A673 (cell line): ENCODE data around the gene PRKG1.

Source experiments
- EZH2 ChIP-seq: fragments of 200-600 bp; sonication (generic); IDR thresholded peaks from 2 replicates; pipeline ENCODE4 v1.6.1; 2017; ENCODE audit warnings: borderline replicate concordance, low read depth, mild to moderate bottlenecking, mixed read lengths, antibody characterized with exemption, low read length; ENCODE audit not compliant: poor library complexity, severe bottlenecking
- TF ChIP-seq, protein P1 (sequence below): fragments of 300-800, 200-600 bp; sonication (generic); conservative IDR thresholded peaks from 2 replicates; pipeline ENCODE4 v1.5.1; 2017; ENCODE audit warnings: low read depth, mild to moderate bottlenecking, antibody characterized with exemption, low read length, moderate library complexity, mixed read lengths

GRCh38 chr10:51469686-51470085 lies 395.4 kb downstream of the PRKG1 start:
- TF ChIP-seq, protein P1, sequence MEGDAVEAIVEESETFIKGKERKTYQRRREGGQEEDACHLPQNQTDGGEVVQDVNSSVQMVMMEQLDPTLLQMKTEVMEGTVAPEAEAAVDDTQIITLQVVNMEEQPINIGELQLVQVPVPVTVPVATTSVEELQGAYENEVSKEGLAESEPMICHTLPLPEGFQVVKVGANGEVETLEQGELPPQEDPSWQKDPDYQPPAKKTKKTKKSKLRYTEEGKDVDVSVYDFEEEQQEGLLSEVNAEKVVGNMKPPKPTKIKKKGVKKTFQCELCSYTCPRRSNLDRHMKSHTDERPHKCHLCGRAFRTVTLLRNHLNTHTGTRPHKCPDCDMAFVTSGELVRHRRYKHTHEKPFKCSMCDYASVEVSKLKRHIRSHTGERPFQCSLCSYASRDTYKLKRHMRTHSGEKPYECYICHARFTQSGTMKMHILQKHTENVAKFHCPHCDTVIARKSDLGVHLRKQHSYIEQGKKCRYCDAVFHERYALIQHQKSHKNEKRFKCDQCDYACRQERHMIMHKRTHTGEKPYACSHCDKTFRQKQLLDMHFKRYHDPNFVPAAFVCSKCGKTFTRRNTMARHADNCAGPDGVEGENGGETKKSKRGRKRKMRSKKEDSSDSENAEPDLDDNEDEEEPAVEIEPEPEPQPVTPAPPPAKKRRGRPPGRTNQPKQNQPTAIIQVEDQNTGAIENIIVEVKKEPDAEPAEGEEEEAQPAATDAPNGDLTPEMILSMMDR, result no peak
- TF ChIP-seq EZH2, result no peak
